IPS-NIHi7 (cell line): ENCODE measurements around the gene ZNF287.
"Not testable (repeated sequence)": the region's sequence is repeated elsewhere in the genome, so short reads cannot be mapped to it uniquely, and the experiment has no call there.

Experiments used
- DNase-seq: peaks from one replicate; pipeline ENCODE4 v3.0.0; 2012; ENCODE audit warnings: mixed read lengths; ENCODE audit errors: extremely low spot score

The ZNF287 gene

DNA sequence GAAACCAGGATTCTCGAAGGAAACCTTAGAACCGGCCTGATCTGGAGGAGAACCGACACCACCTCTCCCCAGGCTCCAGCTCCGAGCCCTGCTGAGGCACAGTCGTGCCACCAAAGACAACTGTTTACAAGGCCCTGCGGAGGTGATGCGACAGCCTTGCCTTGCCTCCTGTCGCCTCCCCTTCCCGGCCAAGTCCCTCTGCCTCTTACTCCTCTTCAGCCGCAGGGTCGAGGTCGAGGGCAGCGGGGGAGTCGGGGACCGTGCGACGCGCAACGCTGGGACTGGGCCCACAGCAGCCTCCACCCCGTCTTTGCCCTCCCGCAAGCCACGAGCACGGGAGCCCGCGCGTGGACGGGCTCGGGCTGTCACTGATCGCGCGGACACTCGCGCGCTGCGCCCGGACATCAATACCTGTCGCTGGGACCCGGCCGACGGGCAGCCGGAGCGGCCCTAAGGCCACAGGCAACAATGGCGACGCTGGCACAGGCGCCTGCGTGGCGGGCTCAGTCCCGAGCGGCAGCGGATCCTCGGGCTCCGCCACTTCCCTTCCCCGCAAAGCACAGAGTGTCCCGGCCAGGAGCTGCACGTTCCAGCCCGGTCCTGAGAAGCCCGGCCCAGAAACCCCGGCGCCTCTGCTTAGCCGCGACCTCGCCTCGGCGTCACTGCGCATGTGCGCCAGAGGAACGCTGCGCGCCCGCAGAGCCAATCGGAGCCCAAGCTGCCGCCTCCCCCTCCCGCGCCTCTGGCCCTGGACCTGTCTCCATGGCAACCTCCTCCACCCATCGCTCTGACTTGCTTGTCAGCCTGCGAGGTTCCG lies at the start of gene ZNF287:
ZNF287 (minus strand) TSS at position 664 of the 817 bp plus-strand sequence. CDS start 1,473 bp downstream, outside the sequence.
- DNase-seq, result peak; percentile 100

DNA sequence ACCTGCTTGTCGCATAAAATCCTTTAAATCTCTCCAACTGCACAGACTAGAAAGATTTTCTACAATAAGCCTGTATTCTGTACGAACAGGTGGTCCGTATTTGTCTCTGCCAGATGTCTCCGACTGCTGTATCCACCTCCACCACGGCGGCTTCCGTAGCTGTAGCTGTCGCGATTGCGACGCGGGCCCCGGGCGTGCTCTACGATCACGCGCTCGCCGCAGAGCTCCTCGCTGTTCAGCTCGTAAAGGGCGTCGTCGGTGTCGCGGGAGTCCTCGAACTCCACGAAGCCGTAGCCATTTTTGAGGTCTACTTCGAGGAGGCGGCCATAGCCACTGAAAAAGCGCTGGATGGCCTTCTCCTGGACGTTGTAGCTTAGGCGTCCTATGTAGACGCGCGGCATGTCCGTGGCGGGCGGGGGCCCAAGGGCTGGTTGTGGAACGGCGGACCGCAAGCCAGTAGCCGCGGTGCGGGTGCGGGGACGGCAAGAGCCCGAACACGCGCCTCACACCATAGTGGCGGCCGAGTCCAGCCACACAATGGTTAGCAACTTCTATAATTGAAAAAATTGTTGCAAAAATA lies 48.6 kb upstream of the ZNF287 start:
- no peak for DNase-seq

DNA sequence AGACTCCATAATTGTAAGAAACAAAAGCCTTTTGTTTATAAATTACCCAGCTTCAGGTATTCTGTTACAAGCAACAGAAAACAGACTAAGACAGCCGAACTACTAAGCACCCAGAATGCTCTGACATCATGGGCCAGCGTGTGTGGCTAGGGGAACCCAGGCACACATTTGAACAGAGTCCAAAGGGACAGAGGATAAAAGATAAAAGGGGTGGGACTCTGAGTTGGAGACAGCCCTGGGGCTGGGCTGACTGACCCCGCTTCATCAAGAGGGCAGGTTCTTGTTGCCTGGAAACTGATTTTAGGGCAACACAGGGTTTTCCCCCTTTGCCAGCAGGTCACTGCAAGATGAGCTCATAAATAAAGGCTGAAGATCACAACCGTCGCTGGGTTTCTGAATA lies 30.5 kb upstream of the ZNF287 start:
- no peak for DNase-seq

DNA sequence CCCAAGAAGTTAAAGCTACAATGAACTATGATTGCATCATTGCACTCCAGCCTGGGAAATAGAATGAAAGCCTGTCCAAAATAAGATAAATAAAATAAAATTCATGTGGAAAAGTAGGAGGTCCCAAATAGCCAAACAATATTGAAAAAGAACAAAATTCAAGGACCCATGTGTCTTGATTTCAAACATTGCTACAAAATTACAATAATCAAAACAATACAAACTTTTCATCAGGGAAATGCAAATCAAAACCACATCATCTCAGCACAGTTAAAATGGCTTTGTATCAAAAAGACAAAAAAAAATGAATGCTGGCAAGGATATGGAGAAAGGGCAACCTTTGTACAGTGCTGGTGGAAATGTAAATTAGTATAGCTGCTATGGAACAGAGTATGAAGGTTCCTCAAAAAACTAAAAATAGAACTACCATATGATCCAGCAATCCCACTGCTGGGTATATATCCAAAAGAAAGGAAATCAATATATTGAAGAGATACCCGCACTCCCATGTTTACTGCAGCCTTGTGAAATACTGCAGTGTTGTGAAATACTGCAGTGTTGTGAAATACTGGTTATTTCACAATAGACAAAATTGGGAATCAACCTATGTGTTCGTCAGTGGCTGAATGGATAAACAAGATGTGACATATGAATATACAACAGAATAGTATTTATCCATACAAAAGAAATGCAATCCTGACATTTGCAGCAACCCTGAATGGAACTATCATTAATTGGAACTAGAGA lies 24.5 kb upstream of the ZNF287 start:
- DNase-seq, result no peak

DNA sequence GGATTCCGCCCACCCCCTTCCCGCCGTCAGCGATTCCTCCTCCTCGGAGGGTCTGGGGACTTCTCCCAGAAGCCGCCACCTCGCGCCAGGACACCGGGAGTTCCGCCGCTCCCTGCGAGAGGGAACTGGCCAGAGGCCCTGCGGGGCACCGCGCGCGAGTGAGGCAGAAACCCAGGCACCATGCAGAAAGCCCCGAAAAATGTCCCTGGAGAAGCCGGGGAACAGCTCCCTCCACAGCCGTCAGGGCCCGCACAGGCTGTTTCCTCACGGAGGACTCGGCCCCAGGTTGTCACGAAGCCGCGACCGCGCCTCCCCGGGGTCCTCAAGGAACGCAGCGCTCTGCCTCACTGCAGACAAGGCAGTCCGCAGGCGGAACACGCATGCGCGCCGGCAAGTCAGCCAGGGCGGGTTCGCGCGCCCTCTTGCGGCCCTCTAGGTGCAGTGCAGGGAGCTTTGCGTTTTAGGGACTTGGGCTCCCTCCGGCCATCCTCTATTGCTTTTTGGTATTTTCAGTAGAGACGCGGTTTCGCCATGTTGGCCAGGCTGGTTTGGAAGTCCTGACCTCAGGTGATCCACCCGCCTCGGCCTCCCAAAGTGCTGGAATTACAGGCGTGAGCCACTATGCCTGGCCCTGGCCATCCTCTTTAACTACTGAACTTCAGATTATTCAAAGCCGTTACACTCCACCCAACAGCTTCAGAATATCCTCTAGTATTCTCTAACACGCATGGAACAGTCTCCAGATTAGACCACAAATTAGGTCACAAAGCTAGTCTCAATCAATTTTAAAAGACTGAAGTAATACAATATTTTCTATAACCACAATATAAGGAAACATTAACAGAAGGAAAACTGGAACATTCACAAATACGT lies 20.3 kb upstream of the ZNF287 start:
- DNase-seq, result peak; percentile 99

DNA sequence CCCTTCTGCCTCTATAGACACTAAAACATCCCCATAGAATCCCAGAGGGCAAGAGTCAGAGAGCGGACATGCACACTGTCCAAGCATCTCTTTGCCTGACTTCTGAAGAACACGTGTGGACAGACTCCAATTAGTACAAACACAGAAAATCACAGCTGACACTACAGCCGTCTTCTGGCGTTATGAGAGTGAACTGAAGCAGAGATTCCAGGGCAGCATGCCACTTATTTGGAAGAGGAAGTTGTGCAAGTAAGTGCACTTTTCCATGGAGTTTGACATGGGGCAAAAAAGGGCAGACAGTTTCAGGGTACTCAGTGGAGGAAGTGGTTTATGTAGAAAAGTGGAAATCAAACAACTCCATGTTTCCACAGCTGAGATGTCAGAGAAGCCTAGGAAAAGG lies 16.8 kb upstream of the ZNF287 start:
- no peak for DNase-seq

DNA sequence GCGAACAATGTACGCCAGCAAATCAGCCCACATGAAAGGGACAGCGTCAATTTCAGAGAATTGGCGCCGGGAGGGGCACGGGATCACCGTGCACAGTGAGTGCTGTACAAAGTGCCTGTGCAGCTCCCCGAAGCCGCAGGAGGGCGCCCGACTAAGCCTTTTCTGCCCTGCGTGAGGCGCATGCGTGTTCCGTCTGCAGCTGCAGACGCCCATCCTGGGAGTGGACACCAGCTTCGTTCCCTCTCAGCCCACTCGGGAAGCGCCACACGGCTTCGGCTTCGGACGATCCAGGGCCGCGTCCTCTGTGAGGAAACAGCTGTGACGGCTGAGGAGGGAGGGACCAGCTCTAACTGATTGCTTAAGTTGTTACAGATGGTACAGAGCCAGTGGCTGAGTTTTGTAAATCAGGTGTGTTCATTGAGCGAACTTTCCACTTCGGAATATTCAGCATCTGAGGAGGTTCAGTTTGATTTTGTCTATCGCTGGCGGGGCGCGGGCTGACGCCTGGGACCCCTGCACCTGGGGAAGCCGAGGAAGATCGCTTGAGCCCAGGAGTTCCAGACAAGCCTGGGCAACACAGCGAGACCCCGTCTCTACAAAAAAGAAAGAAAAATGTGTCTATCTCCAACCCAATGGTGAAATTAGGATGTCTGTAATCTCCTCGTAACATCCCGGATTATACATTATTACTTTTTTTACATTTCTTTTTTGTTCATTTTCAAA lies 15.4 kb upstream of the ZNF287 start:
- peak; percentile 98 for DNase-seq

DNA sequence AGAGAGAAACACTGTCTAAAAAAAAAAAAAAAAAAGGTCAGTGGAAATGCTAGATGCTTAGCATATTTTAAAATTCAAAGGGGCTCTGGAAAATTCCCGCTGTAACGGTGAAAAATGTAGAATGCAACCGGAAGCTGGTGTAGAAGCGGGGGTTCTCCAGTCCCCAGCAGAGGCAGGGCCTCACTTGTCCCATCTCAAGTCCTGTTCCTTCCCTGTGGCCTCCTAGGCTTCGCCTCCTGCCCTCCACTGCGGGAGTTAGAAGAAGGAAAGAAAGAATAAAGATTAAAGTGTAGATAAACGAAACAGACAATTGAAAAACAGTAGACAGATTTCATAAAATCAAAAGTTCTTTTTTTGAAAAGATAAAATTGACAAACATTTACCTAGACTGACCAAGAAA lies 14.8 kb upstream of the ZNF287 start:
- DNase-seq, result no peak

DNA sequence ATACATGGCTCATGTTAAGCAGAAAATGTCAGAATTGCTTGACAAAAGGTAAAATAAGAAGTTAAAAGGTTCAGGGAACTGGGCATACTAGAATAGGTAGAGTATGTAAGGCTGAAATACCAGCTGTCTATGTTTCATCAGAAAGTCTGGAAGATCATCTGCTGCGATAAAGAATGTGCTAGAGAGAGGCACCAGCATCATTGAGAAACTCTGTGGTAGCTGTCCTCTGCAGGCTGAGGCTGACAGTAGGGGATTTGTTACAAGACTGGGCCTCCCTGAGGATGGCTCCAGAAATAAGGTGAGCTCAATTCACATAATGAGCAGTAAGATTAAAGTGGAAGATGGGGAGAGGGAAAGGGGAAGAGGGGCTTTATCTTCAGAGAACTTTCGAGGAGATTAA lies 4.5 kb upstream of the ZNF287 start:
- DNase-seq, result no peak

DNA sequence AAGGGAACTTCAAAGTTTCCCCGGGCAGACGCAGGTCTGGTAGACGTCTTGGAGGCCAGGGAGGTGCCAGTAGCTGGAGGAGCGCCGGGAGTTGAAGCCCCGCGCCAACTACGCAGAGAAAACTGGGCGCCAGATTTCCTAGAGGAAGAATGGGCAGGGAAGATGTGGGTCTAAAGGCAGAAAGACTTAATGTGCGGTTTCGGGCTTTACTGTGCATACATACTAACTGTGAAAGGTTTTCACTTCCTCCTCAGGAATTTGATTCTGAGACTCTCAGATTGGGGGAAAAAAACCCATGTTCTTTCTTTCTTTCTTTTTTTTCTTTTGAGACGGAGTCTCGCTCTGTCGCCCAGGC lies 331 bp upstream of the ZNF287 start:
- DNase-seq, result no peak

DNA sequence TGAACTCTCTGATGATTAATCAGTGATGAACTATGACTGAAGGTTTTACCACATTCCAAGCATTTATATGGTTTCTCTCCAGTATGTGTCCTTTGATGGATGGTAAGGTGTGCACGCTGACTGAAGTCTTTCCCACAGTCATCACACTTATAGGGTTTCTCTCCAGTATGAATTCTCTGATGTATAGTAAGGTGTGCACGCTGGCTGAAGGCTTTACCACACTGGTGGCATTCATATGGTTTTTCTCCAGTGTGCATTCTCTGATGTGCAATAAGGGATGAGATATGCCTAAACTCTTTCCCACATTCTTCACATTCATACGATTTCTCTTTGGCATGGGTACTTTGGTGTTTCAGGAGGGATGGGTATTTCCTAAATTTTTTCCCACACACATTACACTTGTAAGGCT lies 16.4 kb downstream of the ZNF287 start:
- no peak for DNase-seq

DNA sequence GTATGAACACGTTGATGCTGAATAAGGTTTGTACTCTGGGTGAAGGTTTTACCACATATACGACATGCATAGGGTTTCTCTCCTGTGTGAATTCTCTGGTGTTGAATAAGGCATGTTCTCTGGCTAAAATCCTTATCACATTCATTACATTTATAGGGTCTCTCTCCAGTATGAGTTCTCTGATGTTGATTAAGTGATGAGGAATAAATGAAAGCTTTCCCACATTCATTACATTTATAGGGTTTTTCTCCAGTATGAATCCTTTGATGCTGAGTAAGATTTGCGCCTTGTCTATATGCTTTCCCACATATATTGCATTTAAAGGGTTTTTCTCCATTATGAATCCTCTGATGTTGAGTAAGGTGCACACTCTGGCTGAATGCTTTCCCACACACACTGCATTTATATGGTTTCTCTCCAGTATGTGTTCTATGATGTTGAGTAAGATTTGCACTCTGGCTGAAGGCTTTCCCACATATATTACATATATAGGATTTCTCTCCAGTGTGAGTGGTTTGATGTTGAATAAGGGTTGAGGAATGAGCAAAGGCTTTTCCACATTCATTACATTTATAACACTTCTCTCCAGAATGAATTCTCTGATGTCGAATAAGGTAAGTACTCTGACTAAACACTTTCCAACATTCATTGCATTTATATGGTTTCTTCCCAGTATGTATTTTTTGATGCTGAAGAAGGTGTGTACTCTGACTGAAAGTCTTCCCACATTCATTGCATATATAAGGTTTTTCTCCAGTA lies 16.9 kb downstream of the ZNF287 start:
- no peak for DNase-seq

DNA sequence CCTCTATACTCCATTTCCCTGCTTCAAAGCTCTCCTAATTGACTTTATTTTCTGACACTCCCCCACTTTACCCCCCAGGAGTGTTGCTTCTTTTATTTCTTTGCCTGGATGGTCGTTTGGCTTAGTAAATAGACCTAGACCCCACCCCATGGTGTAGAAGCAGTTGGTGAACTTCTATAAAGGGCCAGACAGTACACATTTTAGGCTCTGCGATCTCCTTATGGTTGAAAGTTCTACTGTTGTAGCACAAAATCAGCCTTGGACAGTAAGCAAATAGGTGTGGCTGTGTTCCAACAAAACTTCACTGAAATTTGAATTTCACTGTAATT lies 31.9 kb downstream of the ZNF287 start:
- DNase-seq, result no peak

DNA sequence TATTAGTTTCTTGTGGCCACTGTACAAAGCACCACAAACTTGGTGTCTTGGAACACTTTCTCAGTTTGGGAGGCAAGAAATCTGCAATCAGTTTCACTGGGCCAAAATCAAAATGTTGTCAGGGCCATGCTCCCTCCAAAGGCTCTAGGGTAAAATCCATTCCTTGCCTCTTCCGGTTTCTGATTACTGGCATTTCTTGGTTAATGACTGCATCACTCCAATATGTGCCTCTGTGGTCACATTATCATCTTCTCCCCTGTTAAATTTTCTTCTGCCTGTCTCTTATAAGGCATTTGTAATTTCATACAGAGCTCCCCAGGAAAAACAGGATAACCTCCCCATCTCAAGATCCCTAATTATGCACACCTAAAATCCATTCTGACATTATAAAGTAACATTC lies 34.8 kb downstream of the ZNF287 start:
- DNase-seq, result no peak

DNA sequence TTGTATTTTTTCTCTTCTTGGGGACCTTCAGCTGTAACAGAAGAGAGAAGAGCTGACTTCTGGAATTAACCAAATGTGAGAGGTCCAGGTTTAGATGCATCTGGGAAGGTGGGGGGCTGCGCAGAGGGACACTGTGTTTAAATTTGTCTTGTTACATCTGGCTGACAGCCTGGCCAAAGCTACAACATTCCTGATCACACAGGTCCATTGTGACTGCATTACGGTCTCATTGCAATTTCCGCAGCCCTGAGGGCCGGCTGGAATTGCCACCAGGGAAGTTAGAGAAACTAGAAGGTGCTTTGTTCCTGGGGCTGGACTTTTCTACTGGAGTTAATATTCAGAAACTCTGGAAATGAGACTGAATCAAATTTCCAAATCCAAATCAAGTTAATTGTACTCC lies 39.1 kb downstream of the ZNF287 start:
- no peak for DNase-seq

DNA sequence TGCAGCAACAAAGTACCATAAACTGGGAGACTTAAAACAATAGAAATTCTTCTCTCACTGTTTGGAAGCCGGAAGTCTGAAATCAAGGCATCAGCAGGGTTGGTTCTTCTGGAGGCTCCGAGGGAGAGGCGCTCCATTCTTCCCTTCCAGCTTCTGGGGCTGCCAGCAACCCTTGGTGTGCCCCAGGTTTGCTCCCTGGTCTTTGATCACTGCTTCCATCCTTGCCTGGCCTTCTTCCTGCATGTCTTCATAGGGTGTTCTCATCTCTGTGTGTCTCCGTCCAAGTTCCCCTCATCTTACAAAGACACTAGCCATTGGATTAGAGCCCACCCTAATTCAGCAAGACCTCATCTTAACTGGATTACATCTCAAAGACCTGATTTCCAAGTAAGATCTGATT lies 41.7 kb downstream of the ZNF287 start:
- no peak for DNase-seq

DNA sequence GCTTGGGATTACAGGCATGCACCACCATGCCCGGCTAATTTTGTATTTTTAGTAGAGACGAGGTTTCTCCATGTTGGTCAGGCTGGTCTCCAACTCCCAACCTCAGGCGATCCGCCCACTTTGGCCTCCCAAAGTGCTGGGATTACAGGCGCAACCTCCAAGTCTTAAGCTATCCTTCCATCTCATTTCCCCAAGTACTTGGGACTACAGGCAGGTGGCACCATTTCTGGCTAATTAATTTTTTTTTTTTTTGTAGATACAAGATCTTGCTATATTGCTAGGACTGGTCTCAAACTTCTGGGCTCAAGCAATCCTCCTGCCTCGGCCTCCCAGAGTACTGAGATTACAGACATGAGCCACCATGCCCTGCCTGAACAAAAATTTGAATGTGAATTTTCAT lies 43.4 kb downstream of the ZNF287 start:
- DNase-seq, result not testable (repeated sequence)

DNA sequence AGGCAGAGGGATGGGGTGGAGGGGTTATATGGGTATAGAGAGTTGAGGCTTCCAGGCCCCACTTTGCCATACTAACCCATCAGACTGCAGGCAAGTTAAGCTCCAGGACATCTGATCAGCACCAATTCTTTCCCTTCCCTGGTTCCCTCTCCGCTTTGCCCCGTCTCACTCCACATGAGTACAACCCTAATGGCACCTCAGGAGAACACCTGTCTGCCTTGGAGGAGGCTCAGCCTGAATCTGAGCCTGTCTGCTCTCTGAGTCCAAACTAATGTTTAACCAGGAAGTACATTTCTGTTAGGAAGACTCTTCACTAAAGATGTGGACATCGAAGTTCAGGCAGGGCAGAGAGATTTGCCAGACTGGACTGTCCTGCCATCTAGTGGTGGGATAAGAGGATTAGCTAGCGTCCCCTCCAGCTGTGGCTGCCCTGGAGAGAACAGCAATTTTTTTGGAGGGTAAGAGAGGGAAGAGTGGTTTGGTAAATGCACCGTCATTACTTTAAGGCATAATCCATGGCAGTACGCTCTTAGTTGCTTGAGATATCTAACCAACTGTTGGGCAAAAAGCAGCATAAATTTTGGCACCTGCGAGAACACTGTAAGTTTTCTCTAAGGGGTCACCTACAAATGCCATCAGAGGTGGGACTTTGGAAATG lies 47.8 kb downstream of the ZNF287 start:
- peak; percentile 89 for DNase-seq

DNA sequence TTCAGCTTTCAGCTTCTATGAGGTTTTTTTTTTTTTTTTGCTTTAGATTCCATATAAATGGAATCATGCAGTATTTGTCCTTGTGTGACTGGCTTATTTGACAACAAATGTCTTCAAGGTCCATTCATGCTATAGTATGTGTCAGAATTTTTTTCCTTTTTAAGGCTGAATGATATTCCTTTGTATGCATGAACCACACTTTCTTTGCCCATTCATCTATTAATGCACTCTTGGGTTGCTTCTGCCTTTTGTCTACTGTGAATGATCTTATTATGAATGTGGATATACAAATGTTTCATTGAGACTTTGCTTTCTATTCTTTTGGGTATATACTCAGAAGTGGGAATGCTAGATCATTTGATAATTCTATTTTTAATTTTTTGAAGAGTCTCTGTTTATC lies 50.0 kb downstream of the ZNF287 start:
- DNase-seq, result no peak

DNA sequence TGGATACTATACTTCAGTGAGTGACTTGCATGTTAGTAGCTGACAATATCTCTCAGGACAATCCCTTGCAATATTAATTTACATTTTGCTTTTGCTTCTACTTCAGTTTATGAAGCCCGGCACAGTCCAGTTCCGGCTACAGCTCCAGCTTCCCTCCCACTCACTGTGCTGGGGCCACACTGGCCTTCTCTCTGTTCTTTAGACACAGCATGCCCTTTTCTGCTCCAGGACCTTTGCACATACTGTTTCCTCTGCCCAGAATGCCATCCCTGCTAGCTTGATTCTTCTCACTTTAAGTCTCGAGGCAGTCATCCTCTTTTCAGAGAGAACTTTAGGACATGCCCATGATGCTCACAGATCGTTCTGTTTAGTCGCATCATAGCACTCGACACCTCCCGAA lies 51.5 kb downstream of the ZNF287 start:
- DNase-seq, result no peak
